GM19372 (cell line): ENCODE data around the gene BDH2.

Experiments used
- ATAC-seq: cut with Tn5 transposase; IDR thresholded peaks from one replicate; pipeline ENCODE4 v1.9.1; 2021; ENCODE audit warnings: mild to moderate bottlenecking, low read depth, moderate library complexity; ENCODE audit not compliant: unreplicated experiment

The BDH2 gene

GRCh38 chr4:103030791-103031190, 68.8 kb downstream of the BDH2 start:
- no peak for ATAC-seq

DNA sequence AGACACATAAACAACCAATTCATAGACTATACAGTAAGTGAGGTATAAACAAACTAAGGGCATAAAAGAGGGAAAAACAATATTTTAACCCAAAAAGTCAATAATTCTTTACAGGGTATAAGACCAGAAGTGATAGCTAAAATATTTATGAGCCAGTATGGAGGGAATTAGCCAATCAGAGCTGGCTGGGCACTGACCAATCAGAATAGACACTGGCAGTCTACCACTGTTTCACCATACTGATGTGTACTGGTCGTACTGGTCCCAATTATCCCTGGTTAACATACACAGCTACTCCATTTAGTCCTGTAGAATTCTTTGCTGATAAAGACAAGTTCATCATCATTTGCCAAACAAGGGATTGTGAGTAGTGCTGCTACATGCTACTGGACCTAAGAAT, 70.3 kb downstream of the BDH2 start:
- no peak for ATAC-seq
